Measurements from ENCODE around the gene CECR2. TPM values are rescaled to one million over a fixed set of nuclear protein-coding genes. Genes with fewer than 3 reads are reported as not detected.

The CECR2 gene
- total RNA-seq = 24.2 TPM

DNA sequence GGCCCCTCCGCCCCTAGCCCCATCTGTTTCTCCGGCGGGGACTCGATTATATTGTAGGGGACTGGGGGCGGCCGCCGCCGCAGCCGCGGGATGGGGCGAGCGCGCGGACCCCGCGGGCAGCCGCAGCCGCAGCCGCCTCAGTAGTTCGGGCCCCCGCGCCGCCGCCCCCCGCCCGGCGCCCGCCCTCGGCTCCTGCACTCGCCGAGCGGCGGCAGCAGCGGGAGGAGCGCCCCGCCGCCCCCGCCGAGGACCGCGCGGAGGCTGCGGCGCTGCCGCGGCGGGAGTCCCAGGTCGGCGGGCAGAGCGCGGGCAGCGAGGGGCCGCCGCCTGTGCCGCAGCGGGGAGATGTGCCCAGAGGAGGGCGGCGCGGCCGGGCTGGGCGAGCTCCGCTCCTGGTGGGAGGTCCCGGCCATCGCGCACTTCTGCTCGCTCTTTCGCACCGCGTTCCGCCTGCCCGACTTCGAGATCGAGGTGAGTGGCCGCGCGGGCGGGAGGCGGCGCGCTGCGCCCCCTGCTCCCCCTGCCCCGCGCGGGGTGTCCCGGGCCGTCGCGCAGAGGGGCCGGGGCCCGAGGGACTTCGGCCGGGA is at the start of gene CECR2:
Gene CECR2 (plus strand): TSS at position 22 of the 587 bp plus-strand sequence. CDS start 324 bp downstream, at position 346.

GRCh38 chr22:17562906-17563870 is 193.9 kb downstream of the CECR2 start, which contains the start of gene SLC25A18:
Gene SLC25A18, plus strand, starts transcription at chr22:17563498. Its CDS starts 16,447 bp downstream, at chr22:17579945.

Other genes starting within 250 kb of the CECR2 start
- 7.1 TPM for gene TMEM121B, start 248.1 kb upstream of the CECR2 start, total RNA-seq
- 38.3 TPM for gene HDHD5, start 210.2 kb upstream of the CECR2 start, total RNA-seq
- gene ADA2, start 150.0 kb upstream of the CECR2 start, total RNA-seq = 12.0 TPM
- gene SLC25A18, start 194.0 kb downstream of the CECR2 start, total RNA-seq = 0.71 TPM

Measured in camera-type eye (tissue), 1 donor.